NCI-H1436 treated with DMSO at 0.1 percent for 48 hours (cell line): ENCODE data around the gene SMAD6.

Source experiments
- DNase-seq: peaks from one replicate; lab custom pipeline; 2025; lab: John Stamatoyannopoulos, UW

SMAD6 gene

DNA sequence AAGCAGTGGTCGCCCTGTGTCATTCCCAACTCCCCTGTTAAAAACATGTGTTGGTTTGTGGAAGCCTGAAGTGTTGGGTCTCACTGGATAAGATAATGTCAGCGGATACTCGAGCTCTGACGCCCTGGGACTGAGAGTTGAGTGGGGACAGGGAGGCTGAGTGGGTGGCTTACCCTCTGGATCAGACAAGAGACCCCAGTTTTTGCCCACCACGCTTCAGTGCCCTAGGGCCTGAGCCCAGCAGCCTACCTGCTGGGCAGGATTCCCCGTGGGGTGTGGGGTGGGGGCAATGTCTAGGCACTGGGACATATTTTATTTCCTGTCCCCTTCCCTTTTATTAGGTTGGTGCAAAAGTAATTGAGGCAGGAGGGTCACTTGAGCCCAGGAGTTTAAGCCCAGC is 75.0 kb downstream of the SMAD6 start:
- DNase-seq = no peak

DNA sequence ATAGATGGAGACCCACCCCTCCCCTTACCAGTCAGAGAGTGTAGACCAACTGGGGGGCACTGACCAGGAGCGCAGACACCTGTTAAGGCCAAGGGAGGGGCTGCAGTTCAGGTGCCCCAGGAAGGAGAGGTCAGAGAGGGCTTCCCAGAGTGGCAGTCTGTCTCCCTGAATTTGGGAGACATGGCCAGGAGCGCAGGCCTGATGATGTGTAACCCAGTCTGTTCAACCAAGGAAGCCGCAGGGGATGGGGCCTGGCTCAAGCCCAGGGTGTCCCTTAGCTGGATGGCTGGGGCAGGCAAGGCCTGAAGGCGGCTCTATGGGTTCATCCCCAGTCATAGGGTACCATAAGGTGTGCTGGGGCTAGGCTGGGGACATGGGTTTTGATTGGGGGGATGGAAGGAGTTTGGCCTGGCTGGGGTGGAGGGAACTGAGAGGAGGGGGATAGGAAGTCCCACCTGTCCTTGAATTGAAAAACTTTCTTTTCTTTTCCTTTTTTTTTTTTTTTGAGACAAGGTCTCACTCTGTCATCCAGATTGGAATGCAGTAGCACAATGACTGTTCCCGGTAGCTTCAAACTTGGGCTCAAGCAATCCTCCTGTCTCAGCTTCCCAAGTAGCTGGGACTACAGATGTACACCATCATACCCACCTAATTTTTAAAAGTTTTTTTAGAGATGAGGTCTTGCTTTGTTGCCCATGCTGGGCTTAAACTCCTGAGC is 75.7 kb downstream of the SMAD6 start:
- no peak for DNase-seq

DNA sequence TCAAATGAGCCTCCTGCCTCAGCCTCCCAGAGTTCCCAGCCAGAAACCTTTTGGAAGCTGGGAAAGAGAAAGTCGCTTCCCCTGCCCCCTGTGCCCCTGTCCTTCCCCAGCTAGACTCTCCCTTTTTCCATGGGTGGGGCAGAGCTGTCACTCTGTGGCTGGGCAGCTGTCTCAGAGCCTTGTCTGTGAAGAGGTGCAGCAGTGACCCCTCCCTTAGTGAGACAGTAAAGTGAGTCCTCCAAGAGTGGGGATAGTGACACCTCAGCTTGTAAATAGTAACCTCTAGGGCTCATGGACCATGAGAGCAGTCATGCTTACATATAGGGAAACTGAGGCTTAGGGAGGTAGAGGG is 76.3 kb downstream of the SMAD6 start:
- no peak for DNase-seq

DNA sequence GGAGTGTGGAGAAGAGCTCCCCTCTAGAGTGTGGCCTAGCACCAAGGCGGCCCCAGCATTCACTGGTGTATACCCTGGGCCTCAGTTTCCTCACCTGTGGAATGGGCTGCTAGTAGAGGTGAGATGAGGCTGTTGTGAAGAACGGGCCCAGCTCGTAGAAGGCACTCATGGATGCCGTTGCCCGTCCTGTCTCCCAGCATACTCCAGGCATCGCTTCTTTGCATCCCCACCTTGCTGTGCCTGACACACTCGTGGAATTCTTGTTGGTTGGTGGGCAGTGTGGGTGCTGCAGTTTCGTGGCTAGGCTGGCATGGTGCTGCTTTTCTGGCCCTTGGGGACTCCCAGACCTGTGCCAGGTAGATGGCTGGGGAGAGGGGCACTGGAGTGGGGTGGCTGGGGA is 76.7 kb downstream of the SMAD6 start:
- DNase-seq = no peak

DNA sequence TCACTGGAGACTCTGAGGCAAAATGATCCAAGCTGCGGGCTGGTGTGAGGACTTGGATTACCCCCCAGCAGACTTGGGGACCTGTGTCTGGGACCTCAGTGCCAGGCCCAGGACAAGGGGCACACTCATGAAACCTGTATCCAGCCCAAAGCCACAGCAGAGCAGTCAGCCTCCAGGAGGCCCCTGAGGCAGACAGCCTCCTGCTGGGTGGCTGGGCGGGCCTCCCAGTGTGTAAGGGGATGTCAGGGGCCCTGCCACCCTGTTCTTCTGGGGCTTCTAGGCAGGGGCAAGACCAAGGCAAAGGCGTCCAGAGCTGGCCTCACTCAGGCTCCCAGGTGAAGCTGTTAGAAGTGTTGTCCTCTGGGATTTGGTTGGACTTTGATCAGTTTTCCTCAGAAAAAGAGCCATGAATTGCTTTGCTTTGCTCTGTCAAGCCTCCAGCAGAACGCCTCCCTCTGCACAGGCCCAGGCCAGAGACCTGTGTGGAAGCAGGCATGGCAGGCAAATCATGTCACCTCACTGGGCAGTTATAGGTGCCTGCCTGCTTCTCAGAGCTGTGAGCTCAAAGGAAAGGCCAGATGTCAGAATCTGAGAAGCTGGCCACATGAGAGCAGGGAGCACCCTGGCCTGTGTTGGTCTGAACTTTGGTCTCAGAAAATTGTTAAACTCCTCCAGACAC is 77.4 kb downstream of the SMAD6 start:
- DNase-seq = no peak

DNA sequence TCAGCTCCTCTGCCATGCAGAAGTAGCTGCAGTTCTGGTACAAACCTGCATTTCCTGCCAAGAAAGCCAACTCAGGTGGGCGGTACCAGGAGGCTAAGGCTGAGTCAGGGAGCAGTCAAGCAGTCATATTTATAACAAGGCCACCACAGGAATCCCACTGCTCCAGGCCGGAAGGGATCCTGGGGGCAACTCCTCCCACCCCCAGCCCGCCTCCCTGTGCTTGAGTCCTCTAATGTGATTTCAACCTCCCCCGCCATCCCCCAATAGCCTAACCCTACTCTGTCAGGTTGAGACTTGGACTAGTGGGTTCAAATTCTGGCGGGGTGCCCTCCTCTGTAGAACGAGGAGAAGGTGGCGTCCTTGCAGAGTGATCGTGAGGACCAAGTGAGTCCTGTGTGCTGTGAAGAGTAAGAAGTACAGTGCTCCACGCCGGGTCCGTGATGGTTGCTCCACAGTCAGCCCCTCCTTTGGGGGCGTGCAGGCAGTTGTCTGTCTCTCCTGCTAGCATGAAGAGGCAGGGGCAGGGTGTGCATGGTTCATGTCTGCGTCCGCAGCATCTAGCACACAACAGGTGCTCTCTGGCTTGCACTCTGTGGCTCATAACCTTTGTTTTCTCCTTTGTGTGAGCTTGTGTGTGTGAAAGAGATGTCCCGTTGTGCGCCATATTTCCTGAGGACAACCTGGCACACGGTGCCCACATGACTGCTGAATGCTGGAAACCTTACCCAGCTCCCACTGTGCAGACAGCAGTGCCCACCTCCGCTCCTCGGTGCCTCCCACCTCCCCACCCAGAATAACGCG is 78.3 kb downstream of the SMAD6 start:
- DNase-seq = no peak

DNA sequence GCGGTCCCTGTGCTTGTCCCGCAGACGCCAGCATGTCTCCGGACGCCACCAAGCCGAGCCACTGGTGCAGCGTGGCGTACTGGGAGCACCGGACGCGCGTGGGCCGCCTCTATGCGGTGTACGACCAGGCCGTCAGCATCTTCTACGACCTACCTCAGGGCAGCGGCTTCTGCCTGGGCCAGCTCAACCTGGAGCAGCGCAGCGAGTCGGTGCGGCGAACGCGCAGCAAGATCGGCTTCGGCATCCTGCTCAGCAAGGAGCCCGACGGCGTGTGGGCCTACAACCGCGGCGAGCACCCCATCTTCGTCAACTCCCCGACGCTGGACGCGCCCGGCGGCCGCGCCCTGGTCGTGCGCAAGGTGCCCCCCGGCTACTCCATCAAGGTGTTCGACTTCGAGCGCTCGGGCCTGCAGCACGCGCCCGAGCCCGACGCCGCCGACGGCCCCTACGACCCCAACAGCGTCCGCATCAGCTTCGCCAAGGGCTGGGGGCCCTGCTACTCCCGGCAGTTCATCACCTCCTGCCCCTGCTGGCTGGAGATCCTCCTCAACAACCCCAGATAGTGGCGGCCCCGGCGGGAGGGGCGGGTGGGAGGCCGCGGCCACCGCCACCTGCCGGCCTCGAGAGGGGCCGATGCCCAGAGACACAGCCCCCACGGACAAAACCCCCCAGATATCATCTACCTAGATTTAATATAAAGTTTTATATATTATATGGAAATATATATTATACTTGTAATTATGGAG is 79.1 kb downstream of the SMAD6 start:
- no peak for DNase-seq

DNA sequence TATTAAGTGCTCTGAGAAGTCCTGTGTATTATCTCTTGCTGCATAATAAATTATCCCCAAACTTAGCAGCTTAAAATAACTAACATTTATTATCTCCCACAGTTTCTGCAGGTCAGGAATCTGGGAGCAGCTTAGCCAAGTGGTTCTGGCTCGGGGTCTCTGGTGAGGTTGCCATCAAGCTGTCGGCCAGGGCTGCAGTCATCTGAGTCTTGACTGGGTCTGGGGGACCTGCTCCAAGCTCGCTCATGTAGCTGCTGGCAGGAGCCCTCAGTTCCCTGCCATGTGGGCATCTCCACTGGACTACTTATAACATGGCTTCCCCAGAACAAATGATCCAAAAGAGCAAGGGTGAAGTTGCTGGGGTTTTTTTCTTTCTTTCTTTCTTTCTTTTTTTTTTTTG is 80.7 kb downstream of the SMAD6 start:
- DNase-seq = no peak

DNA sequence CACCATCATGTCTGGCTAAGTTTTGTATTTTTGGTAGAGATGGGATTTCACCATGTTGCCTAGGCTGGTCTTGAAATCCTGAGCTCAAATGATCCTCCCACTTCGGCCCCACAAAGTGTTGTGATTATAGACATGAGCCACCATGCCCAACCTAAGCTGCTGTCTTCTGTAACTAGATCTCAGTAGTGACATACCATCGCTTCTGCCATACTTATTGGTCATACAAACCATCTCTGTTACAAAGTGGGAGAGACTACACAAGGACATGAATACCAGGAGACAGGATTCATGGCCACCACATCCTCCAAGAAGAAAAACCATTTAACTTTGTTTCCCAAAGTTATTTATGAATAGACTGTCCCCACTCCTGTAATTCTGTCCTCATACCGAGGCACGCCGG is 81.3 kb downstream of the SMAD6 start:
- no peak for DNase-seq

DNA sequence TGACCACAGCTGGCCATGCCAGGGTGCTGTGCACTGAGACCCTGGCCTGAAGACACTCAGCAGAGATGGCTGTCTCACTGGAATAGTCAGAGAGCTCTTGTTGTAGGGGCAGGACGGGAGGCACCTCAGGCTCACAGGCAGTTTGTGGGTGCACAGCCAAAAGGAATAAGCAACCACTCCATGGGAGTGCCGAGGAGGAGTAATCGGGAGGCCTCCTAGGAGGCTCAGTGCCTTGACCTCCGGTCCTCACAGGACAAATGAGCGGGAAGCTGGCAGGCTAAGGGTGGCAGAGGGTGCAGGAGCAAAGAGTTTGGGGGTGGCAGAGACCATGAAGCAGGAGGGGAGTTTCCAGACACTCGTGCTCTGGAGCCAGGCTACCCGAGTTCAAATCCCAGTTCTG is 81.7 kb downstream of the SMAD6 start:
- no peak for DNase-seq

DNA sequence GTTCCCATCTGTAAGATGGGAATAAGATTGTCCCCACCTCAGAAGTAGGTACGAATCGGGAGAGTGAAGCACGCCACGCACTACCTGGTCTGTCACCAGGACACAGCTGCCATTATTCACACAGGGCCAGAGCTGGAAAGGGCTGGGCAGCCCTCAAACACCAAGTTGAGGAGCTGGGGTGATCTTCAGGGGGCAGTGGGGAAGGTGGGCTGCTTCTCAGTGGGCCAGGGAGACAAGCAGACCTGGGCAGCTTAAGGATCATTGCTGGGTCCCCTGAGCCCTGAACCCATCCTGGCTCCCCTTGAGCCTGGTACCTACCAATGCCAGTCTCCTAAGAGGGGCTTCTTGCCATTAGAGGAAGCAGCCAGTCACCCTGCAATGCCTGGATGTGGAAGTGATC is 82.1 kb downstream of the SMAD6 start:
- no peak for DNase-seq

DNA sequence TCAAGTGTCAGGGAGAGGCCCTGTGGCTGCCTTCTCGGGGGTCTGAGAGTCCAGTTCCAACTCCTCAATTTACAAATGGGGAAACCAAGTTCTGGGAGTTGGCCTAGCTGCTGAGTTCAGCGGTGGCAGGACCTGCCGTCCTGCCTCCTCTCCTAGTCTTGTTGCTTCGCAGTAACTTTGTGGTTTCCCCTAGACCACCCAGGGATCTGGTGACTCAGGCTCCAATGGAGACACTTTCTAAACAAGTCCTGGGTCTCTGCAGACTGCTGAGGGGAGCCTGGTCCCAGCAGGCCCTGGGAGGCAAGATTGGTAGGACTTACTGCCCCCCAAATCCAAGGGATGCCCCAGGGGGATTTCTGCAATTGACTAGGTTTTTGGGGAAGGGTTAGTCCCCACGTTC is 83.6 kb downstream of the SMAD6 start:
- no peak for DNase-seq

DNA sequence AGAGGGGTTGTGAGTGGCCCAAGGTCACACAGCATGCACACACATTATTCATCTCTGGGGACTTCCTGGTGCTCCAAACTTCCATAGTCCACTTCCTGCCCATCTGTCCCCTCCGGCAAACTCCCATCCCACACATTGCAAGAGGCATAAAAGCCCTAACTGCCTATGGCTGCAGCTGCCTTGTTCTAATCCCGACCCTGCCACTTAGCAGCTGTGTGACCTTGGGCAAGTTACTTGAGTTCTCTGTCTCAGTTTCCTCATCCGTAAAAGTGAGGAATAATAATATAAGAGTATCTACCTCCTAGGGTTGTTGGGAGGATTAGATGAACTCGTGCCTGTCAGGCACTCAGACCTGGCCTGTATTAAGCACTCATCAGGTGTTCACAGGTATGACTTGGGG is 84.2 kb downstream of the SMAD6 start:
- DNase-seq = no peak

DNA sequence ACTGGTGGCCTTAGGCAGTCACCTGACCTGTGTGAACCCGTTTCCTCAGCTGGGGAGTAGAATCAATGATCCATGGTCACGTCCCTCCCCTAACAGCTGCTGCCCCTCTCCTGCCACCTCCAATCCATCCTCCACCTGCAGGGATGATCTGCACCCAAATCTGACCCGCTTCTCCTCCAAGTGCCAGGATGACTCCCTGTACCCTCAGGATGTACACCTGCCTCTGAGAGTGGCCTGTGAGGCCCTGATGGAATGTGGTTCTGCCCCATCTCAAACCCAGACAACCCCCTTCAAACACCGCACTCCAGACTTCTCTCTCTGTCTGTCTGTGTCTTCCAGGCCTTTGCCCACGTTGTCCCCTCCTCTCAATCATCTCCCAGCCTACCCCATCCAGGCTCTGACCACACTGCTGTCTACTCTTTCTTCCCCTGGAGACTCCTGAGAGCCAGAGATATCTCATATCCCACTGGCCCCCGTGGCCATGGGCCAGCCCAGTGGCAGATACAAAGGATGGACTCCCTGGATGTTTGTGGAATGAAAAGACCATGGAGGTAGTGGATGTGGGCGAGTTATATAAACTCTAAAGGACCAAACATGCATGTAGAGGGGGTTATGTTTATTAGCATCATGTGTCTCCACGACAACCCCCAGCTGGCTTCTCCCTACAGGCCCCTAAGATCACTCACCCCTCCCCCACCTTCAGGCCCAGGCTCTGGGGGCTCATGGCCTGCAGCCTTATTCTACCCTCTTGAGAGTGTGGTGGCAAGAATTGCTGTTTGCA is 84.9 kb downstream of the SMAD6 start:
- DNase-seq = no peak

DNA sequence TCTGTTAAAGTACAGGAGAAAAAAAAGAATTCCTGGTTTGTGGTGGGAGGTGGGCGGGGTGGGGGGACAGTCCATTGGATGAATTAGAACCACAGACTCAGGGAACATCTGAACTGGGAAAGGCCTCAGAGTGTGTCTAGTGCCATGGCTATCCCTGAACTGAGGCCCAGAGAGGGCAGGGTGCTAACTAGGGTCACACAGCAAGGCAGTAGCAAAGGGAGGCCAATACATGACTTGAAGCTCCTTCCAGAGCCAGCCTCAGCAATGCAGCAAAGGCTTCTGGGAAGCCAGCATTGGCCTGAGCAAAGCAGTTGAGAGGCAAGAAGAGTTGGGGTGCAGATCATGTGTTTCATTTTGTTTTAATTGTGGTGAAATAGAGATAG is 85.4 kb downstream of the SMAD6 start:
- no peak for DNase-seq

DNA sequence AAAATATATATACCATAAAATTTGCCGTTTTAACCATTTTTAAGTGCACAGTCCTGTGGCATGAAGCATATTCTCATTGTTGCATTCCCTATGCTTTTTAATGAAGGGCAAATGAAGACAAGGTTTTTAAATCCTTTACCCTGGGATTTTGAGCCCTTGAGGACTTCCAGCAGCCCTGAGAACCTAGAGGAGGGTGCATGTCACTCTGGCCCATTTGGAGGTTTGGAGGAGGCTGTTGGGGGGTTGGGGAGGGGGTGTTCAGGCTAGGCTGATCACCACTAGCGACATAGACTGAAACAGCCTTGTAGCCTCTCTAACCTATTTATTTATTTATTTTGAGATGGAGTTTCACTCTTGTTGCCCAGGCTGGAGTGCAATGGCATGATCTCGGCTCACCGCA is 86.0 kb downstream of the SMAD6 start:
- no peak for DNase-seq

DNA sequence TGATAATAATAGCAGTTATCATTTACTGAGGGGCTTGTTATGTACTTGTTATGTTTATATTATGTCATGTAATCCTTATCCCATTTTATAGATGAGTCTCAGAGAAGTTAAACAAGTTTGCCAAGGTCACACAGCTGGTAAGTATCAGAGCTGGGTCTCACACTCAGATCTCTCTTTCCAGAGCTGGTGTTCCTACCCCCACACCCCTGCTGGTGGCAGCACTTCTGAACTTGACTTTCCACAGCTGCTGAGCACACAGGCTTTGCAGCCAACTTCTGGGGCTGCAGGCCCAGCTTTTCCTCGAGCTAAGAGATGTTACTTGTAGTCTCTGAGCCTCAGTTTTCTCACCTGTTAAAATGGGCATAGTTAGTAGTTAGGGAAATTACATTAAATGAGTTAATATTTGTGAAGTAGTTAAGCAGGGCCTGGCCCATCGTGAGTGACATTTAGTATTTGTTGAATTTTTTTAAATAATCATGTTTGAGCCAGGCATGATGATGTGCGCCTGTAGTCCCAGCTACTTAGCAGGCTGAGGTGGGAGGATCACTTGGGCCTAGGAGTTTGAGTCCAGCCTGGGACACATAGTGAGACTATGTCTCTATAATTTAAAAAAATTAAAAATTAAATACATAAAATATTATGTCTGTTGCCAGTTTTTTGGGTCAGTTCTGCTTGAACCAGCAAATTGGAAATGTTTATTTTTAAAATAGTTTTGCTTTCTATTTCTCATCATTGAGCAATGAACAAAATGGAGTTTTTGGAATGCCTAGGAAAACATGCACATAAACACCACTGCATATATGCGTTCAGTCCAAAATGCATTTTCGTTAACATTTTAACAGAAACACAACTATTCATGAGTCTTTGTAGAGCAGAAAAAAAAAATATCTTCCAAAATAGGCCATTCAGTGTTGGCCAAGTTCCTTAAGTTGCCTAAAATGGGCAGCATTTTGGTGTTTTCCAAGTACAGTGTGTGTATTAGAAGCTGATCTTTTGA is 87.3 kb downstream of the SMAD6 start:
- DNase-seq = no peak

DNA sequence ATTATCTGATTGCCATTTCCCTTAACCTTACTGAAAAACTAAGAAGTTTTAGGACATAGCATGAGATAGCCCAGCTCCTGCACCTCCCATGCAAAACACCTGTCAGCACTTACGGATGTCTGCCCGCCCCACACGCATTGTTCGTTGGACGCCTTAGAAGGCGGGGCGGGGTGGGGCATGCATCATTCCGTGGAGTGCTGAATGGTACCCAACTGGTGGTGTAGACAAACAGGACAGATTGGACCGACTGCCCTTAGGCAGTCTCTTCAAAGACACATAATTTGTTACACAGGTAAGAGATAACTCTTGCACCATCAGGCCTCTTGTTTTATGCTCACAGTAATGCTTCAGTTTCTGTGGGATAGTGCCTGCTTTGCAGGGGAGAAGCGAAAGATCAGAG is 93.8 kb downstream of the SMAD6 start:
- DNase-seq = no peak

DNA sequence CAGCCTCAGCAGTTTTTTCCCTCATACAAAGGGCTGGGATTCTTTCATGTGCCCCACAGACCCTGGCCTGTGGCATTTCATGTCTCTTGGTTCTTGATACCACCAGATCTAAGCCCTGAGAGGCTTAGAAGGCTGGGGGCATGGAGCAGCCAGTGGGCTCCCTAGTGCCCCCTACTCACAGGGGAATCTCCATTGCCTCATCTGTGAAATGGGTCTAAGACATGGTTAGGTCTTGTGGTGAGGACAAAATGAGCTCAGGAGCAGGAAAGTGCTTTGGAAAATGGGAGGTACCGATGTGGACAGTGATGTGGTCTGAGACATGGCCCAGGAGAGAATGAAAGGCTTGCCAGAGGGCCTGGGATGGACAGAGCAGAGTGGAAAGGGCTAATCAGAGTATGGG is 94.3 kb downstream of the SMAD6 start:
- DNase-seq = no peak

DNA sequence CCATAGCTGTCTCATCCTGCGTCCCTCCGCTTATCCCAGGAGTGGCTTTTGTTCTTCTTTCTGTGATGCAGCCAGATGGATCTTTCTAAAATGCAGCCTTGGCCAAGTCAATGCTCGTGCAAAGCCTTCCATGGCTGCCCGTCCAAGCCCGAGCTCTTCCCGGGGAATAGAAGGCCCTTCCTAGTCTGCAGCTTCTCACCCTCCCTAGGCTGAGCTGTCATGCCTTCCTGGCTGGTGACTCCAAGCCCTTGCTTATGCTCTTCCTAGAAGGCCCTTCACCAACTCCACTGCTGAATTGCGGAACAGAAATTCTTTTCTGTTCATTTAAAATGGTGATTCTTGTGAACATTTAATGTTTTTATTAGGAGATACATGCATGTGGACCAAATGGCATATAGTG is 95.9 kb downstream of the SMAD6 start:
- no peak for DNase-seq
